Spinal cord (tissue), 10 donors: ENCODE data around the gene PAAF1. TPM values are rescaled to one million over a fixed set of nuclear protein-coding genes. Genes with fewer than 3 reads are reported as not detected.

Source experiments
- DNase-seq, 6 donors: peaks; one replicate each; pipeline versions ENCODE4 v3.0.0 to v3.0.0-alpha.2; 2013 to 2015; ENCODE audit warnings: low spot score in 6 of 6, low read depth in 4 of 6
- H3K27ac ChIP-seq: one replicate; pipeline ENCODE4 v1.5.1; 2013; ENCODE audit warnings: low read depth, low read length, control low read depth
- H3K27me3 ChIP-seq: one replicate; pipeline ENCODE4 v1.6.1; 2013; ENCODE audit warnings: low read length; ENCODE audit not compliant: control insufficient read depth, insufficient read depth
- H3K36me3 ChIP-seq: one replicate; pipeline ENCODE4 v1.6.1; 2013; ENCODE audit warnings: low read length; ENCODE audit not compliant: control insufficient read depth, insufficient read depth
- H3K4me1 ChIP-seq: one replicate; pipeline ENCODE4 v1.6.1; 2013; ENCODE audit warnings: low read length; ENCODE audit not compliant: control insufficient read depth, insufficient read depth
- H3K4me3 ChIP-seq: one replicate; pipeline ENCODE4 v1.5.1; 2013; ENCODE audit warnings: low read depth, low read length, control low read depth
- H3K9me3 ChIP-seq: one replicate; pipeline ENCODE4 v1.6.1; 2013; ENCODE audit warnings: low read length; ENCODE audit not compliant: control insufficient read depth, insufficient read depth
- WGBS: methylation state at CpG from one replicate; pipeline ENCODE4 v1.1.5; 2013; ENCODE audit warnings: missing lambda C conversion rate; ENCODE audit not compliant: insufficient coverage; 5-methylcytosine and 5-hydroxymethylcytosine counted together
- polyA plus RNA-seq, 2 donors: library from polyadenylated mRNA; unstranded; fragments of 120-200 nt; gene quantifications; one replicate each; pipeline ENCODE4 v1.2.1, GENCODE V29; 2013; ENCODE audit not compliant: insufficient read length in 2 of 2
- total RNA-seq, 2 donors: library from RNA; depleted of rRNA in 1 of 2; stranded (reverse); fragments of 120-200 nt in 1 of 2; fragments of >200 nt in 1 of 2; gene quantifications; one replicate each; pipeline versions ENCODE4 v1.2.3 to v1.2.4, GENCODE V29; 2013 to 2014
- donor health status: healthy.

The PAAF1 gene
- total and polyA plus RNA-seq, 4 donors: 24.2 to 67.7 (median 40.4) TPM

GRCh38 chr11:73965076-73965763 is 88.4 kb downstream of the PAAF1 start:
- DNase-seq: no peak
- WGBS: 92% methylated on average over 9 of the region's 10 CpGs
- Histone ChIP-seq H3K9me3 (no peaks in the 10 kb centered on the region), H3K27me3 (no peaks in the 10 kb centered on the region), H3K27ac (no peak overlapping the region), H3K36me3 (peaks cover 5% of the 10 kb centered on the region), H3K4me1 (peaks cover 15% of the 10 kb centered on the region), H3K4me3 (no peak overlapping the region)

- Histone ChIP-seq H3K36me3 (peaks cover 5% of the 10 kb centered on the region), H3K4me1 (peaks cover 15% of the 10 kb centered on the region), H3K4me3 (no peak overlapping the region), H3K9me3 (no peaks in the 10 kb centered on the region), H3K27me3 (no peaks in the 10 kb centered on the region), H3K27ac (no peak overlapping the region)
- WGBS: no CpG with 5 or more reads among the region's 2 CpGs
- peak in 1 of 6 donors; percentile 36 for DNase-seq
These were observed 88.9 kb downstream of the PAAF1 start for GRCh38 chr11:73965764-73966121.

GRCh38 chr11:73968356-73968966 is 91.7 kb downstream of the PAAF1 start:
- H3K36me3 ChIP-seq: peaks cover 5% of the 10 kb centered on the region
- no peak overlapping the region for H3K27ac ChIP-seq
- no peak for DNase-seq
- no peaks in the 10 kb centered on the region for H3K9me3 ChIP-seq
- no peaks in the 10 kb centered on the region for H3K27me3 ChIP-seq
- peaks cover 15% of the 10 kb centered on the region for H3K4me1 ChIP-seq
- 86% methylated on average over 15 of the region's 15 CpGs for WGBS
- no peak overlapping the region for H3K4me3 ChIP-seq

- no peak for DNase-seq
- no peaks in the 10 kb centered on the region for H3K27me3 ChIP-seq
- 92% methylated on average over 1 of the region's 2 CpGs for WGBS
- H3K9me3 ChIP-seq: no peaks in the 10 kb centered on the region
- no peak overlapping the region for H3K27ac ChIP-seq
- peaks cover 5% of the 10 kb centered on the region for H3K36me3 ChIP-seq
- H3K4me1 ChIP-seq: peaks cover 11% of the 10 kb centered on the region
- H3K4me3 ChIP-seq: no peak overlapping the region
These were observed 92.3 kb downstream of the PAAF1 start for GRCh38 chr11:73969091-73969490.

- WGBS: 80% methylated on average over 4 of the region's 13 CpGs
- Histone ChIP-seq H3K4me1 (peaks cover under 1% of the 10 kb centered on the region), H3K36me3 (peaks cover 13% of the 10 kb centered on the region), H3K9me3 (no peaks in the 10 kb centered on the region), H3K27me3 (no peaks in the 10 kb centered on the region), H3K27ac (no peak overlapping the region), H3K4me3 (no peak overlapping the region)
- no peak for DNase-seq
These were observed 93.4 kb downstream of the PAAF1 start for GRCh38 chr11:73969991-73970800.

GRCh38 chr11:73971175-73971719 is 94.4 kb downstream of the PAAF1 start:
- WGBS: 95% methylated on average over 3 of the region's 6 CpGs

GRCh38 chr11:73972187-73972586 is 95.4 kb downstream of the PAAF1 start:
- H3K27me3 ChIP-seq: no peaks in the 10 kb centered on the region
- no peak overlapping the region for H3K4me3 ChIP-seq
- H3K27ac ChIP-seq: no peak overlapping the region
- no peaks in the 10 kb centered on the region for H3K4me1 ChIP-seq
- no CpG with 5 or more reads among the region's 1 CpG for WGBS
- peaks cover 28% of the 10 kb centered on the region for H3K36me3 ChIP-seq
- no peak for DNase-seq
- no peaks in the 10 kb centered on the region for H3K9me3 ChIP-seq

More at GRCh38 chr11:73971175-73971719, 94.4 kb downstream of the PAAF1 start:
- no peak for DNase-seq
- Histone ChIP-seq H3K9me3 (no peaks in the 10 kb centered on the region), H3K27ac (no peak overlapping the region), H3K4me1 (no peaks in the 10 kb centered on the region), H3K27me3 (no peaks in the 10 kb centered on the region), H3K4me3 (no peak overlapping the region), H3K36me3 (peaks cover 21% of the 10 kb centered on the region)

GRCh38 chr11:73972620-73973449 is 96.0 kb downstream of the PAAF1 start:
- Histone ChIP-seq H3K36me3 (peaks cover 33% of the 10 kb centered on the region), H3K27ac (no peak overlapping the region), H3K4me1 (no peaks in the 10 kb centered on the region), H3K27me3 (no peaks in the 10 kb centered on the region), H3K9me3 (no peaks in the 10 kb centered on the region), H3K4me3 (no peak overlapping the region)
- no peak for DNase-seq
- WGBS: 92% methylated on average over 9 of the region's 11 CpGs
